Cerebellar nuclear complex (tissue), 1 donor: ENCODE data around the gene KDM4C.

Experiments
- DNase-seq, 2 experiments: peaks; one replicate each; lab custom pipeline; 2025; lab: John Stamatoyannopoulos, UW

Gene KDM4C

GRCh38 chr9:7212101-7212500, 454.3 kb downstream of the KDM4C start:
- no peak for DNase-seq

DNA sequence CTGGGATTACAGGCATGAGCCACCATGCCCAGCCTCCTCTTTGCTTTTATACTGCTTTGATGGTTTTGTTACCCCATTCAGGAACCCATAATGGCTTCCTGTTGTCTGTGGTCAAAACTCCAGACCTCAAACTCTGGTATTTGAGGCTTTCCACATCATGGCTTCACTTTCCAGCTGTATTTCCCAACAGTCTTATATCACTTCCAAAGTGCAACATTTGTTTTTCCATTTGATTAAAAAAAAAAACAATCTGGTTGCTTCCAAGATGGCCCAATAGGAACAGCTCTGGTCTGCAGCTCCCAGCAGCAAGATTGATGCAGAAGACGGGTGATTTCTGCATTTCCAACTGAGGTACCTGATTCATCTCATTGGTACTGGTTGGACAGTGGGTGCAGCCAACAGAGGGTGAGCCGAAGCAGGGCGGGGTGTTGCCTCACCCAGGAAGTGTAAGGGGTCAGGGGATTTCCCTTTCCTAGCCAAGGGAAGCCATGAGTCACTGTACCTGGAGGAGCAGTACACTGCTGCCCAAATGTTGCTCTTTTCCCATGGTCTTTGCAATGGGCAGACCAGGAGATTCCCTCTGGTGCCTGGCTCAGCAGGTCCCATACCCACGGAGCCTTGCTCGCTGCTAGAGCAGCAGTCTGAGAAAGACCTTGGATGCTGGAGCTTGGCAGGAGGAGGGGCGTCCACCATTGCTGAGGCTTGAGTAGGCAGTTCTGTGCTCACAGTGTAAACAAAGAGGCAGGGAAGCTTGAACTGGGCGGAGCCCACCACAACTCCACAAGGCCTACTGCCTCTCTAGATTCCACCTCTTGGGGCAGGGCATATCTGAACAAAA, 458.4 kb downstream of the KDM4C start:
- no peak for DNase-seq

DNA sequence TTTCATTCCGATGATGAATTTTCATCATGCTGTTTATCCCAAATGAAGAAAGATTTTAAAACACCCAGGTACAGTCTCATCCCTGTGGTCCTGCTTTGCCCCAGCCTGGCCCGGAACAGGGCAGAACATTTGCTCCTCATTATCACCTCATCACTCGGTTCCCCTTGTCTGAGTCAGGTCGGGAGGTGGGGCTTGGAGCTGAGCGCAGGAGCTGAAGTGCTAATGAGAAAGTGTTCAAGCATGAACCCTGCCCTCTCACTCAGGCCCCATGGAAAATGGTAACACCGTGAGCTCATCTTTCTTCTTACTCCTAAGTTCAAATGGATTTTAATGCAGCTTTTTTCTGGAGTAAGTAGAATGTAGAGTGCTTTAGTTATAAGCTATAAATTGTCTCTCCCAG, 466.2 kb downstream of the KDM4C start:
- DNase-seq = no peak
